ENCODE results near the gene RNASE2. TPM values are rescaled to one million over a fixed set of nuclear protein-coding genes. Genes with fewer than 3 reads are reported as not detected.

Gene RNASE2
- total RNA-seq, 1 experiment from 2014 or later: not detected

DNA sequence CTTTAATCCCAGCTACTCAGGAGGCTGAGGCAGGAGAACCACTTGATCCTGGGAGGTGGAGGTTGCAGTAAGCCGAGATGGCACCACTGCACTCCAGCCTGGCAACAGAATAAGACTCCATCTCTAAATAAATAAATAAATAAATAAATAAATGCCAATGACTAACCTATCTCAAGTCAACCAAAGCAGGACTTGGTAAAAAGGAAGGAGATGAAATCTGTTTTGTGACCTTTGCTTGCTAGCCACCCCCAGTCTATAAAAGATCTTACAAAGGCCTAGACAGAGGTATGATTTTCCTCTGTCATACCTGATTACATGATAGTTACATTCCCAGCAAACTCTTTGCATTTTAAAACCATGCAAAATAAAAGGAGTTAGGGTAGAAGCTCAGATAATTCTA lies 21.0 kb downstream of the RNASE2 start:
- Histone ChIP-seq H3K4me3 (ENCODE audit: low read depth, low read length, poor library complexity, severe bottlenecking) (no peak overlapping the region), H3K4me1 (ENCODE audit: insufficient read depth, low read length, poor library complexity, severe bottlenecking) (peaks cover 3% of the 10 kb centered on the region), H3K36me3 (ENCODE audit: insufficient read depth, low read length, poor library complexity, severe bottlenecking) (no peaks in the 10 kb centered on the region), H3K27ac (ENCODE audit: low read depth, low read length, poor library complexity, severe bottlenecking) (no peak overlapping the region), H3K27me3 (replicated peaks; ENCODE audit: insufficient read depth, low read depth, low read length, poor library complexity) (no peaks in the 10 kb centered on the region), H3K9me3 (ENCODE audit: low read depth, low read length, poor library complexity, severe bottlenecking) (no peaks in the 10 kb centered on the region)
- BruUV-seq (replicated peaks): no TSS peak
- TF ChIP-seq EZH2 (IDR thresholded peaks at IDR 0.05; ENCODE audit: borderline replicate concordance, low read depth, low read length, poor library complexity, severe bottlenecking): no peak
- TF ChIP-seq, protein P1, sequence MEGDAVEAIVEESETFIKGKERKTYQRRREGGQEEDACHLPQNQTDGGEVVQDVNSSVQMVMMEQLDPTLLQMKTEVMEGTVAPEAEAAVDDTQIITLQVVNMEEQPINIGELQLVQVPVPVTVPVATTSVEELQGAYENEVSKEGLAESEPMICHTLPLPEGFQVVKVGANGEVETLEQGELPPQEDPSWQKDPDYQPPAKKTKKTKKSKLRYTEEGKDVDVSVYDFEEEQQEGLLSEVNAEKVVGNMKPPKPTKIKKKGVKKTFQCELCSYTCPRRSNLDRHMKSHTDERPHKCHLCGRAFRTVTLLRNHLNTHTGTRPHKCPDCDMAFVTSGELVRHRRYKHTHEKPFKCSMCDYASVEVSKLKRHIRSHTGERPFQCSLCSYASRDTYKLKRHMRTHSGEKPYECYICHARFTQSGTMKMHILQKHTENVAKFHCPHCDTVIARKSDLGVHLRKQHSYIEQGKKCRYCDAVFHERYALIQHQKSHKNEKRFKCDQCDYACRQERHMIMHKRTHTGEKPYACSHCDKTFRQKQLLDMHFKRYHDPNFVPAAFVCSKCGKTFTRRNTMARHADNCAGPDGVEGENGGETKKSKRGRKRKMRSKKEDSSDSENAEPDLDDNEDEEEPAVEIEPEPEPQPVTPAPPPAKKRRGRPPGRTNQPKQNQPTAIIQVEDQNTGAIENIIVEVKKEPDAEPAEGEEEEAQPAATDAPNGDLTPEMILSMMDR (conservative IDR thresholded peaks at IDR 0.05; ENCODE audit: low read depth, low read length): no peak
- intact Hi-C loops (cut with micrococcal nuclease; ENCODE audit: unreplicated experiment): no loop called here
- POLR2A ChIA-PET (ENCODE audit: low non-redundant PET): no interaction called here
- no peak for DNase-seq (ENCODE audit: low spot score)
- CTCF ChIA-PET: no interaction called here

DNA sequence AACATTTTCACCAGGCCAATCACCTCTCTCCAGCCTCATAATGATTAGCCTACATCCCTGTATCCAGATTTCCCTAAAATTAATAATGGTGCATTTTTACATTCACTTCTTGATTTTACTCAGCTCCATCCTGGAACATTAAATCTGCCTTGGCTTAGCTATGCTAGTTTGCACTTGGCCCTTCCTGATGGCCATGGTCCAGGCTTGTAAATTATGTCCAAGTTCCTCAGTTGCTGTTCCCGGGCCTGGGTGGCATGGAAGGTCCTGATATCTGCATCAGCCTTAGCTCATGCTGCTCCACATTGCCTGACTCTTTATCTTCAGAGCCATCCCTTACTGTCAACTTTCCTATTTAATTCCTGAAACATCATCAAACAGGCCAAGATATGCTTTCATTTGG lies 23.4 kb downstream of the RNASE2 start:
- Histone ChIP-seq H3K27ac (ENCODE audit: low read depth, low read length, poor library complexity, severe bottlenecking) (no peak overlapping the region), H3K4me1 (ENCODE audit: insufficient read depth, low read length, poor library complexity, severe bottlenecking) (no peaks in the 10 kb centered on the region), H3K4me3 (ENCODE audit: low read depth, low read length, poor library complexity, severe bottlenecking) (no peak overlapping the region), H3K27me3 (replicated peaks; ENCODE audit: insufficient read depth, low read depth, low read length, poor library complexity) (no peaks in the 10 kb centered on the region), H3K36me3 (ENCODE audit: insufficient read depth, low read length, poor library complexity, severe bottlenecking) (no peaks in the 10 kb centered on the region), H3K9me3 (ENCODE audit: low read depth, low read length, poor library complexity, severe bottlenecking) (no peaks in the 10 kb centered on the region)
- TF ChIP-seq, protein P1 (conservative IDR thresholded peaks at IDR 0.05; ENCODE audit: low read depth, low read length): no peak
- no peak for TF ChIP-seq EZH2 (IDR thresholded peaks at IDR 0.05; ENCODE audit: borderline replicate concordance, low read depth, low read length, poor library complexity, severe bottlenecking)
- no TSS peak for BruUV-seq (replicated peaks)
- no peak for DNase-seq (ENCODE audit: low spot score)
- ChIA-PET POLR2A (ENCODE audit: low non-redundant PET) (interaction anchor here (0.6 kb wide), 1 partner anchor 119 kb away, joined by 4 read pairs; no protein-coding TSS in a partner anchor), CTCF (no interaction called here)
- intact Hi-C loops (cut with micrococcal nuclease; ENCODE audit: unreplicated experiment): no loop called here

DNA sequence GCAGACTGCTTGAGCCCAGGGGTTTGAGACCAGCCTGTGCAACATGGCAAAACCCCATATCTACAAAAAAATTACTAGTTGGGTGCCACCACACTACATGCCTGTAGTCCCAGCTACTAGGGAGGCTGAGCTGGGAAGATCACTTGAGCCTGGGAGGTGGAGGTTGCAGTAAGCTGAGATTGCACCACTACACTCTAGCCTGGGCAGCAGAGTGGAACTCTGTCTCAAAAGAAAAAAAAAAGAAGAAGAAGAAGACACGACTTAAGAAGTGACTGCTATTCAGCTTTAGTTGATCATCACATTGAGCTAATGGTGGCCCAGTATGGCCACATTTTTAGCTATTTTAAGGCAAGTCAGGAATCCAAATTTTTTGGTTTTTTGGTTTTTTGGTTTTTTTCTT lies 25.6 kb downstream of the RNASE2 start:
- DNase-seq (ENCODE audit: low spot score): no peak
- TF ChIP-seq EZH2 (IDR thresholded peaks at IDR 0.05; ENCODE audit: borderline replicate concordance, low read depth, low read length, poor library complexity, severe bottlenecking): no peak
- TF ChIP-seq, protein P1 (conservative IDR thresholded peaks at IDR 0.05; ENCODE audit: low read depth, low read length): no peak
- Histone ChIP-seq H3K27me3 (replicated peaks; ENCODE audit: insufficient read depth, low read depth, low read length, poor library complexity) (no peaks in the 10 kb centered on the region), H3K4me1 (ENCODE audit: insufficient read depth, low read length, poor library complexity, severe bottlenecking) (no peaks in the 10 kb centered on the region), H3K4me3 (ENCODE audit: low read depth, low read length, poor library complexity, severe bottlenecking) (no peak overlapping the region), H3K36me3 (ENCODE audit: insufficient read depth, low read length, poor library complexity, severe bottlenecking) (no peaks in the 10 kb centered on the region), H3K27ac (ENCODE audit: low read depth, low read length, poor library complexity, severe bottlenecking) (no peak overlapping the region), H3K9me3 (ENCODE audit: low read depth, low read length, poor library complexity, severe bottlenecking) (no peaks in the 10 kb centered on the region)
- ChIA-PET POLR2A (ENCODE audit: low non-redundant PET) (no interaction called here), CTCF (interaction anchor here (0.5 to 1.2 kb wide), 2 partner anchors 10 to 1109 kb away, joined by 5 to 7 read pairs; no protein-coding TSS in a partner anchor)
- BruUV-seq (replicated peaks): no TSS peak
- intact Hi-C loops (cut with micrococcal nuclease; ENCODE audit: unreplicated experiment): no loop called here

All from A673 (cell line).